Gastroesophageal sphincter (tissue), 4 donors: ENCODE results near the gene RELT. TPM values are rescaled to one million over a fixed set of nuclear protein-coding genes. Genes with fewer than 3 reads are reported as not detected.

ENCODE experiments used
- ATAC-seq: fragments of 150-250 bp; one replicate; pipeline ENCODE4 v1.9.1; 2016; ENCODE audit warnings: mild to moderate bottlenecking, moderate library complexity
- H3K27ac ChIP-seq, 4 donors: fragments of 200-600 bp; sonication (generic) in 3 of 4; 1 replicate in 3 of 4; 2 replicates in 1 of 4; pipeline ENCODE4 v1.5.1; 2016 to 2019
- H3K27me3 ChIP-seq: fragments of 200-600 bp; sonication (generic); one replicate; pipeline ENCODE4 v1.5.1; 2019
- H3K36me3 ChIP-seq, 2 donors: fragments of 200-600 bp; sonication (generic); one replicate each; pipeline ENCODE4 v1.5.1; 2019; ENCODE audit warnings: control low read depth in 1 of 2
- H3K4me1 ChIP-seq, 3 donors: fragments of 200-600 bp; sonication (generic); 1 replicate in 2 of 3; 2 replicates in 1 of 3; pipeline ENCODE4 v1.5.1; 2016 to 2019; ENCODE audit warnings: control low read depth in 2 of 3
- H3K4me3 ChIP-seq, 2 donors: fragments of 200-600 bp; sonication (generic); one replicate each; pipeline ENCODE4 v1.5.1; 2019; ENCODE audit warnings: mild to moderate bottlenecking in 1 of 2, moderate library complexity in 1 of 2
- H3K9me3 ChIP-seq, 3 donors: fragments of 200-600 bp; sonication (generic); one replicate each; pipeline ENCODE4 v1.5.1; 2017 to 2019; ENCODE audit warnings: control low read depth in 2 of 3
- EP300 ChIP-seq: sonication (generic); formaldehyde crosslinking; IDR thresholded peaks from one replicate; pipeline ENCODE4 v1.6.1; 2017; ENCODE audit warnings: antibody characterized with exemption, mild to moderate bottlenecking
- POLR2A ChIP-seq, 2 donors: fragments of 450-650 bp; IDR thresholded peaks; one replicate each; pipeline ENCODE4 v1.6.1; 2017; ENCODE audit warnings: antibody characterized with exemption in 2 of 2, mild to moderate bottlenecking in 2 of 2, moderate library complexity in 1 of 2
- POLR2AphosphoS5 ChIP-seq: sonication (generic); formaldehyde crosslinking; IDR thresholded peaks from one replicate; pipeline ENCODE4 v1.6.1; 2017; ENCODE audit warnings: antibody characterized with exemption
- WGBS, 2 donors: methylation state at CpG; one replicate each; pipeline ENCODE4 v1.1.5; 2018; ENCODE audit warnings: low coverage in 1 of 2; 5-methylcytosine and 5-hydroxymethylcytosine counted together
- total RNA-seq, 4 donors: library from RNA; depleted of rRNA; stranded (reverse); fragments of >200 nt; gene quantifications; one replicate each; pipeline ENCODE4 v1.1.0, GENCODE V29; 2016
- TF ChIP-seq, protein P1 (sequence below), 4 experiments: fragments of 200-600 bp in 2 of 4; fragments of 450-650 bp in 2 of 4; sonication (generic) in 1 of 4; IDR thresholded peaks; one replicate each; pipeline ENCODE4 v1.5.1; 2017 to 2019; ENCODE audit warnings: antibody characterized with exemption in 4 of 4, mild to moderate bottlenecking in 2 of 4, moderate library complexity in 2 of 4

The RELT gene
- total RNA-seq, 4 donors from 2014 or later: 2.3 to 5.7 (median 3.5) TPM

DNA sequence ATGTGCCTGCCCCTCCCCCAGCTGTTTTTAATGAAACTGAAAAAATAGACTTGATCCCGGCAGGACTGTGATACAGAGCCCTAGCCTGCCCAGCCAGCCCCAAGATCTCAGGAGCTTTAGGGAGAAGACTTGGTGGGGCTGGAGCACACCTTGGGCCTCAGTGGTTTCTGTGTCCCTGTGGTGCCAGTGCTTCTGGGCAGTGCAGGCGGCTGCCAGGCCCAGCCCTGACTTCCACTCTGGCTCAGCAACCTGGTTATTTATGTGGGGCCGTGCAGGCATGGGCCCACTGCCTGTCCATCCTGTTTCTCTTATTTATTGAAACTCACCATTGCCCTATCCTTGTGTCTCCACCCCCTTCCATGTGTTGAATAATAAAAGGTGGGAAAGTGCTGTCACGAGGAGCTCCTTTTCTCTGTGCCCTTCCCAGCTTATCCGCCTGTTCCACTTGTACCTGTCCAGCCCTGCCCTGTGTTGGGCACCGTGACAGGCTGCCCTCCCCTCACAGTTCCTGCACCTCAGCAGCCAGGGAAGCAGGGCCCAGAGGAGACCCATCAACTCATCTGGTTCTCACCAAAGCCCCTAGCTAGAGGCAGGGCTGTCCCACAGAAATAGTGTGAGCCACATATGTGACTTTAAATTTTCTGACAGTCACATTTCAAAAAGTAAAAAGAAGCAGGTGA lies 20.2 kb downstream of the RELT start:
- no peak overlapping the region for H3K27ac ChIP-seq
- TF ChIP-seq POLR2AphosphoS5 (no peak), POLR2A (IDR thresholded peaks at IDR 0.05) (no peak), EP300 (no peak)
- TF ChIP-seq, protein P1, sequence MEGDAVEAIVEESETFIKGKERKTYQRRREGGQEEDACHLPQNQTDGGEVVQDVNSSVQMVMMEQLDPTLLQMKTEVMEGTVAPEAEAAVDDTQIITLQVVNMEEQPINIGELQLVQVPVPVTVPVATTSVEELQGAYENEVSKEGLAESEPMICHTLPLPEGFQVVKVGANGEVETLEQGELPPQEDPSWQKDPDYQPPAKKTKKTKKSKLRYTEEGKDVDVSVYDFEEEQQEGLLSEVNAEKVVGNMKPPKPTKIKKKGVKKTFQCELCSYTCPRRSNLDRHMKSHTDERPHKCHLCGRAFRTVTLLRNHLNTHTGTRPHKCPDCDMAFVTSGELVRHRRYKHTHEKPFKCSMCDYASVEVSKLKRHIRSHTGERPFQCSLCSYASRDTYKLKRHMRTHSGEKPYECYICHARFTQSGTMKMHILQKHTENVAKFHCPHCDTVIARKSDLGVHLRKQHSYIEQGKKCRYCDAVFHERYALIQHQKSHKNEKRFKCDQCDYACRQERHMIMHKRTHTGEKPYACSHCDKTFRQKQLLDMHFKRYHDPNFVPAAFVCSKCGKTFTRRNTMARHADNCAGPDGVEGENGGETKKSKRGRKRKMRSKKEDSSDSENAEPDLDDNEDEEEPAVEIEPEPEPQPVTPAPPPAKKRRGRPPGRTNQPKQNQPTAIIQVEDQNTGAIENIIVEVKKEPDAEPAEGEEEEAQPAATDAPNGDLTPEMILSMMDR (IDR thresholded peaks at IDR 0.05): no peak
- H3K9me3 ChIP-seq: no peaks in the 10 kb centered on the region
- H3K4me3 ChIP-seq: no peak overlapping the region
- H3K4me1 ChIP-seq: peaks cover 0 to 24% (median 0%) of the 10 kb centered on the region in 3 donors
- 83 to 92% methylated on average over 2 to 3 of the region's 6 CpGs for WGBS, 2 donors
- no peaks in the 10 kb centered on the region for H3K27me3 ChIP-seq
- no peaks in the 10 kb centered on the region for H3K36me3 ChIP-seq
- no peak for ATAC-seq

DNA sequence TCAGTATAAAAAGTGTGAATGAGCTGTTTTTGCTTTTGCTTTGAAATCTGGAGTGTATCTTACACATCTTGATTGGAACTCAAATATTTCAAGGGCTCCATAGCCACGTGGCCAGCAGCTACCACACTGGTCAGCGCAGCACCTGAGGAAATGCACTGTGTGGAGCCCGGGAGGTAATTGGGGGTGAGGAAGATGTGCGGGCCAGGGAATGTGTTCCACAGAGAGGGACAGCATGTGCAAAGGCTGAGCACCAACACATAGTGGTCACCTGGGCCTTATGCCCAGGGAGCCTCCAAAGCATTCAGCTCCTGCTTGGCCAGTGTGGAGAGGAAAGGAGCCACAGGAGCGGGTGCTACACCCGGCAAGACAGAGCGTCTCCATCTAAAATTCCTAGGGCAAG lies 20.8 kb downstream of the RELT start:
- TF ChIP-seq POLR2AphosphoS5 (no peak), EP300 (no peak), POLR2A (IDR thresholded peaks at IDR 0.05) (no peak)
- TF ChIP-seq, protein P1 (IDR thresholded peaks at IDR 0.05): no peak
- H3K4me3 ChIP-seq: no peak overlapping the region
- H3K27me3 ChIP-seq: no peaks in the 10 kb centered on the region
- H3K9me3 ChIP-seq: no peaks in the 10 kb centered on the region
- no peak for ATAC-seq
- H3K36me3 ChIP-seq: no peaks in the 10 kb centered on the region
- 59 to 60% methylated on average over 3 to 6 of the region's 7 CpGs for whole genome bisulfite sequencing, 2 donors
- H3K4me1 ChIP-seq: peaks cover 0 to 24% (median 0%) of the 10 kb centered on the region in 3 donors
- H3K27ac ChIP-seq: no peak overlapping the region

DNA sequence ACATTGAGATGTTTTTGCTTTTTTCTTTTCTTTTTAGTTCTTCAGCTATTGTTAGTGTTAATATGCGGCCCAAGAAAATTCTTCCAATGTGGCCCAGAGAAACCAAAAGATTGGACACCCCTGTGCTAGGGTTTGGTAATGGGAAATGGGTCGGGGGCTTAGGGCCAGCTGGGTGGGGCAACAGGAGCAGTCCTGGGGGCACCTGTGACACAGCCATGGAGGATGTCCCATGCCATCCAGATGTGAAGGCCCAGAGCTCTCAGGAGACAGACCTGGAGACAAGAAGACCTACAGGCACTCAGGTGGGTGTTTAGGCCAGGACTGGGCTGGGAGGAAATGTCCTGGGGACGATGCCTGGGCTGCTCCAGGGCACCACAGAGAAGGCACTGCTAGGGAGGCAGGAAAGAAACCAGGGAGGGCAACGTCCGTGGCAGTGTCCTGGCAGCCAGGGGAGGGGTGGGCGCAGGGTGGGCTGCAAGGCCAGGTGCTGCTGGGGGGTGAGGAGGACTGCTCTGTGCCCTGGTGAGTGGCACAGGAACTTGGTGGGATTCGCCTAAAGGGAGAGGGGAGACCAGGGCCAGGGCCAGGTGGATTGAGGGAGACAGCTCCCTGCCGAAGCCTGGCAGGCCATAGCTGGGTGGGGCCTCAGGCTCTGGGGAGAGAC lies 21.4 kb downstream of the RELT start:
- H3K4me3 ChIP-seq: no peak overlapping the region
- ATAC-seq: no peak
- H3K4me1 ChIP-seq: peaks cover 0 to 24% (median 0%) of the 10 kb centered on the region in 3 donors
- no peaks in the 10 kb centered on the region for H3K36me3 ChIP-seq
- TF ChIP-seq POLR2A (IDR thresholded peaks at IDR 0.05) (no peak), EP300 (no peak), POLR2AphosphoS5 (no peak)
- TF ChIP-seq, protein P1 (IDR thresholded peaks at IDR 0.05): no peak
- H3K9me3 ChIP-seq: no peaks in the 10 kb centered on the region
- H3K27me3 ChIP-seq: no peaks in the 10 kb centered on the region
- WGBS, 2 donors: 81% methylated on average over 4 of the region's 8 CpGs; no CpG with 5 or more reads in 1 of the 2 donors
- H3K27ac ChIP-seq: no peak overlapping the region

DNA sequence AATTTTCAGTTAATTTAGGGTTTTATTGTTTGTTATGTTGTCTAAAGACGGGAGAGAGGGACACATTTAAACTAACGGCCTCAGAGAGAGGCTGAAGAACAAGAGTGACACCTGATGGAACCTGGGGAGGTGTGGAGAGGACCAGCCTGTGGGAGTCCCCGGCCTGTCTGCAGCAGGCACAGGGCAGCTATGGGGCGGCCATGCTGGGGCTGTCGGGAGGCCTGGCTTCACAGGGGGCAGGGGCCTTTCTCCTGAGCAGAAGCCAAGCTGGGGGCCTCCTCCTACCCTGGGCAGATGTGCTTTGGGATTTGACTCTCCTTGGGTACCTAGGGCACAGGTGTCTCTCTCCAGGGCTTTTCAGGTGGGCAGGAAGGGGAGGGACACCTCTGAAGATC lies 21.9 kb downstream of the RELT start:
- ATAC-seq: no peak
- Histone ChIP-seq H3K9me3 (no peaks in the 10 kb centered on the region), H3K36me3 (no peaks in the 10 kb centered on the region), H3K27ac (no peak overlapping the region), H3K27me3 (no peaks in the 10 kb centered on the region), H3K4me3 (no peak overlapping the region), H3K4me1 (peaks cover 0 to 21% (median 0%) of the 10 kb centered on the region in 3 donors)
- 100% methylated on average over 1 of the region's 5 CpGs; no CpG with 5 or more reads in 1 of the 2 donors for WGBS, 2 donors
- TF ChIP-seq POLR2A (IDR thresholded peaks at IDR 0.05) (no peak), POLR2AphosphoS5 (no peak), EP300 (no peak)
- TF ChIP-seq, protein P1 (IDR thresholded peaks at IDR 0.05): no peak

DNA sequence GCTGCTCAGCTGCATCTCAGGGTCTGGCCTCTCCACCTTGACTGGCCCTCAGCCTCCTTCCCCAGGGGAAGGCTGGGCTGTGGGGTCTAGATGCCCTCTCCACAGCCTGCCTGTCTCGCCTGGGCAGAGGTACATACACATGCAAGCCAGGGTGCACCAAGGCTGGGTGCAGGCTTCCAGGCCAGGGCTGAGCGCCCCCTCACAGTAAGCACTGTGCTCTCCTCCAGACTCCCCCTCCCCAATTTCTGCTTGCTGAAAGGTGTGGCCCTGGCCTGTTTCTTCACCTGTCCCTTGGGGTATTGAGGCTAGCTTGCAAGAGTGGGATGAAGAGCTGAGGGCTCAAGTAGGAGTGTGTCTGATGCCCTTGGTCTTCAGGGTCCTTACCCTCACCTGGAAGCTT lies 22.5 kb downstream of the RELT start:
- TF ChIP-seq POLR2AphosphoS5: no peak
- TF ChIP-seq POLR2A (IDR thresholded peaks at IDR 0.05): no peak
- TF ChIP-seq, protein P1 (IDR thresholded peaks at IDR 0.05): no peak
- TF ChIP-seq EP300: no peak
- Histone ChIP-seq H3K4me1 (peaks cover 0 to 17% (median 0%) of the 10 kb centered on the region in 3 donors), H3K4me3 (no peak overlapping the region), H3K9me3 (no peaks in the 10 kb centered on the region), H3K27me3 (no peaks in the 10 kb centered on the region), H3K36me3 (no peaks in the 10 kb centered on the region), H3K27ac (no peak overlapping the region)
- 40% methylated on average over 1 of the region's 2 CpGs; no CpG with 5 or more reads in 1 of the 2 donors for WGBS, 2 donors
- ATAC-seq: no peak
